ENCODE data around the gene ZNF516.

ZNF516 gene

GRCh38 chr18:76446321-76447257 is 48.5 kb downstream of the ZNF516 start:
- Histone ChIP-seq H3K9me2 (replicated peaks; ENCODE audit: control insufficient read depth, low read length) (no peaks in the 10 kb centered on the region), H3F3A (ENCODE audit: control insufficient read depth, insufficient read depth) (no peaks in the 10 kb centered on the region), H3K79me2 (ENCODE audit: control insufficient read depth, low read length) (peaks cover 88% of the 10 kb centered on the region), H3K27ac (ENCODE audit: low read depth, low read length) (no peak overlapping the region), H3K36me3 (ENCODE audit: control insufficient read depth, low read length) (peaks cover 26% of the 10 kb centered on the region), H3K4me3 (ENCODE audit: low read length) (no peak overlapping the region), H3K9me3 (ENCODE audit: control insufficient read depth, insufficient read depth, low read length) (no peaks in the 10 kb centered on the region), H3K27me3 (ENCODE audit: control insufficient read depth, low read length) (no peaks in the 10 kb centered on the region), H4K20me1 (ENCODE audit: control insufficient read depth, insufficient read depth, low read depth, low read length) (peaks cover 16% of the 10 kb centered on the region; the same call in 1 of the 2 replicates), H3K4me2 (ENCODE audit: low read length) (no peak overlapping the region), H3K4me1 (ENCODE audit: control insufficient read depth, low read length) (peaks cover 23% of the 10 kb centered on the region)
- TF ChIP-seq, protein P1, sequence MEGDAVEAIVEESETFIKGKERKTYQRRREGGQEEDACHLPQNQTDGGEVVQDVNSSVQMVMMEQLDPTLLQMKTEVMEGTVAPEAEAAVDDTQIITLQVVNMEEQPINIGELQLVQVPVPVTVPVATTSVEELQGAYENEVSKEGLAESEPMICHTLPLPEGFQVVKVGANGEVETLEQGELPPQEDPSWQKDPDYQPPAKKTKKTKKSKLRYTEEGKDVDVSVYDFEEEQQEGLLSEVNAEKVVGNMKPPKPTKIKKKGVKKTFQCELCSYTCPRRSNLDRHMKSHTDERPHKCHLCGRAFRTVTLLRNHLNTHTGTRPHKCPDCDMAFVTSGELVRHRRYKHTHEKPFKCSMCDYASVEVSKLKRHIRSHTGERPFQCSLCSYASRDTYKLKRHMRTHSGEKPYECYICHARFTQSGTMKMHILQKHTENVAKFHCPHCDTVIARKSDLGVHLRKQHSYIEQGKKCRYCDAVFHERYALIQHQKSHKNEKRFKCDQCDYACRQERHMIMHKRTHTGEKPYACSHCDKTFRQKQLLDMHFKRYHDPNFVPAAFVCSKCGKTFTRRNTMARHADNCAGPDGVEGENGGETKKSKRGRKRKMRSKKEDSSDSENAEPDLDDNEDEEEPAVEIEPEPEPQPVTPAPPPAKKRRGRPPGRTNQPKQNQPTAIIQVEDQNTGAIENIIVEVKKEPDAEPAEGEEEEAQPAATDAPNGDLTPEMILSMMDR (IDR thresholded peaks at IDR 0.05; ENCODE audit: low read depth, low read length, poor library complexity, severe bottlenecking): no peak
- no peak for TF ChIP-seq EZH2phosphoT487 (IDR thresholded peaks at IDR 0.05; ENCODE audit: borderline replicate concordance, low read length)

GRCh38 chr18:76445741-76446232 is 49.3 kb downstream of the ZNF516 start:
- no peak overlapping the region for H3K4me2 ChIP-seq (ENCODE audit: low read length)
- no peaks in the 10 kb centered on the region for H3K9me3 ChIP-seq (ENCODE audit: control insufficient read depth, insufficient read depth, low read length)
- peaks cover 15% of the 10 kb centered on the region for H3K4me1 ChIP-seq (ENCODE audit: control insufficient read depth, low read length)
- no peaks in the 10 kb centered on the region for H3K9me2 ChIP-seq (replicated peaks; ENCODE audit: control insufficient read depth, low read length)
- TF ChIP-seq, protein P1 (IDR thresholded peaks at IDR 0.05; ENCODE audit: low read depth, low read length, poor library complexity, severe bottlenecking): no peak
- TF ChIP-seq EZH2phosphoT487 (IDR thresholded peaks at IDR 0.05; ENCODE audit: borderline replicate concordance, low read length): no peak
- H4K20me1 ChIP-seq (ENCODE audit: control insufficient read depth, insufficient read depth, low read depth, low read length): peaks cover 16% of the 10 kb centered on the region; the same call in 1 of the 2 replicates
- peaks cover 30% of the 10 kb centered on the region for H3K36me3 ChIP-seq (ENCODE audit: control insufficient read depth, low read length)
- H3K27ac ChIP-seq (ENCODE audit: low read depth, low read length): no peak overlapping the region
- H3F3A ChIP-seq (ENCODE audit: control insufficient read depth, insufficient read depth): no peaks in the 10 kb centered on the region
- no peaks in the 10 kb centered on the region for H3K27me3 ChIP-seq (ENCODE audit: control insufficient read depth, low read length)
- peaks cover 84% of the 10 kb centered on the region for H3K79me2 ChIP-seq (ENCODE audit: control insufficient read depth, low read length)
- no peak overlapping the region for H3K4me3 ChIP-seq (ENCODE audit: low read length)

DNA sequence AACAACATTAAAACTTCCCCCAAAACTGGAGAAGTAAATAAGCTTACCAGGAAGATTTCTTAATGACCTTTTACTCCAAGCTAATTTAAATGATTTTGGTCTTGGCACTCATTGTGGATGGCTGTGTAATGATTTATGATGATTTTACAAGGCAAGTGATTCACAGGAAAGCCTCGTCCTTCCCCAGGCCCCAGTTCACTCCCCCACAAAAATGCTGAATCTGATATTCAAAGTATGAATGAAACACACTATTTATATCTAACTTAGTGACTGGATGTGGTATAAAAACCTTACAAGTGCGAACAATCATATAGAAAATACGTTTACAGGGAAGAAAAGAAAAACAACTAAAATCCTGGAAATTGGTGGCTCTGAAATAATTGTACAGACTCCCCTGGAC is 49.8 kb downstream of the ZNF516 start:
- 0 out of 2 replicates have a peak, but pooled peaks cover 16% of the 10 kb centered on the region for H4K20me1 ChIP-seq (ENCODE audit: control insufficient read depth, insufficient read depth, low read depth, low read length)
- H3K36me3 ChIP-seq (ENCODE audit: control insufficient read depth, low read length): peaks cover 33% of the 10 kb centered on the region
- H3K4me3 ChIP-seq (ENCODE audit: low read length): no peak overlapping the region
- TF ChIP-seq EZH2phosphoT487 (IDR thresholded peaks at IDR 0.05; ENCODE audit: borderline replicate concordance, low read length): no peak
- TF ChIP-seq, protein P1 (IDR thresholded peaks at IDR 0.05; ENCODE audit: low read depth, low read length, poor library complexity, severe bottlenecking): no peak
- peaks cover 10% of the 10 kb centered on the region for H3K4me1 ChIP-seq (ENCODE audit: control insufficient read depth, low read length)
- H3K9me3 ChIP-seq (ENCODE audit: control insufficient read depth, insufficient read depth, low read length): no peaks in the 10 kb centered on the region
- no peaks in the 10 kb centered on the region for H3K27me3 ChIP-seq (ENCODE audit: control insufficient read depth, low read length)
- H3K4me2 ChIP-seq (ENCODE audit: low read length): no peak overlapping the region
- no peaks in the 10 kb centered on the region for H3K9me2 ChIP-seq (replicated peaks; ENCODE audit: control insufficient read depth, low read length)
- H3F3A ChIP-seq (ENCODE audit: control insufficient read depth, insufficient read depth): no peaks in the 10 kb centered on the region
- H3K79me2 ChIP-seq (ENCODE audit: control insufficient read depth, low read length): peaks cover 83% of the 10 kb centered on the region
- H3K27ac ChIP-seq (ENCODE audit: low read depth, low read length): no peak overlapping the region

Data from DOHH2 (cell line).